LNCaP clone FGC (cell line): Measurements from ENCODE around the gene FCF1.
"Not testable (repeated sequence)": the region's sequence is repeated elsewhere in the genome, so short reads cannot be mapped to it uniquely, and the experiment has no call there.

ENCODE experiments used
- DNase-seq: peaks from one replicate; pipeline ENCODE4 v3.0.0-alpha.2; 2011; ENCODE audit warnings: low read depth
- H3K4me3 ChIP-seq: 2 replicates; pipeline ENCODE4 v1.5.1; 2011; ENCODE audit warnings: mild to moderate bottlenecking, low read depth, low read length, control low read depth
- TF ChIP-seq, protein P1 (sequence below): IDR thresholded peaks from 2 replicates; pipeline ENCODE4 v1.5.1; 2012; ENCODE audit warnings: mild to moderate bottlenecking; ENCODE audit not compliant: control insufficient read depth, insufficient read depth; ENCODE audit errors: extremely low read depth

FCF1 gene

DNA sequence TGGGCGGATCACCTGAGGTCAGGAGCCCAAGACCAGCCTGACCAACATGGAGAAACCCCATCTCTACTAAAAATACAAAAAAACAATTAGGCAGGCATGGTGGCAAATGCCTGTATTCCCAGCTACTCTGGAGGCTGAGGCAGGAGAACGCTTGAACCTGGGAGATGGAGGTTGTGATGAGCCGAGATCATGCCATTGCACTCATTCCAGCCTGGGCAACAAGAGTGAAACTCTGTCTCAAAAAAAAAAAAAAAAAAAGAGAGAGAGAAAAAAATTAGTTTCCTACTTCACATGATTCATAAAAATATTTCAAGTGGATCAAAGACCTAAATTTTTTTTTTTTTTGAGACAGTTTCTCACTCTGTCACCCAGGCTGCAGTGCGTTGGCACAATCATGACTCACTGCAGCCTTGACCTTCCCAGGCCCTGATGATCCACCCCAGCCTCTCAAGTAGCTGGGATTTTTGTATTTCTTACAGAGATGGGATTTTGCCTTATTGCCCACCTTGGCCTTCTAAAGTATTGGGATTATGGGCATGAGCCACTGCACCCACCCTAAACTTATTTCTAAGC is 24.9 kb downstream of the FCF1 start:
- TF ChIP-seq, protein P1, sequence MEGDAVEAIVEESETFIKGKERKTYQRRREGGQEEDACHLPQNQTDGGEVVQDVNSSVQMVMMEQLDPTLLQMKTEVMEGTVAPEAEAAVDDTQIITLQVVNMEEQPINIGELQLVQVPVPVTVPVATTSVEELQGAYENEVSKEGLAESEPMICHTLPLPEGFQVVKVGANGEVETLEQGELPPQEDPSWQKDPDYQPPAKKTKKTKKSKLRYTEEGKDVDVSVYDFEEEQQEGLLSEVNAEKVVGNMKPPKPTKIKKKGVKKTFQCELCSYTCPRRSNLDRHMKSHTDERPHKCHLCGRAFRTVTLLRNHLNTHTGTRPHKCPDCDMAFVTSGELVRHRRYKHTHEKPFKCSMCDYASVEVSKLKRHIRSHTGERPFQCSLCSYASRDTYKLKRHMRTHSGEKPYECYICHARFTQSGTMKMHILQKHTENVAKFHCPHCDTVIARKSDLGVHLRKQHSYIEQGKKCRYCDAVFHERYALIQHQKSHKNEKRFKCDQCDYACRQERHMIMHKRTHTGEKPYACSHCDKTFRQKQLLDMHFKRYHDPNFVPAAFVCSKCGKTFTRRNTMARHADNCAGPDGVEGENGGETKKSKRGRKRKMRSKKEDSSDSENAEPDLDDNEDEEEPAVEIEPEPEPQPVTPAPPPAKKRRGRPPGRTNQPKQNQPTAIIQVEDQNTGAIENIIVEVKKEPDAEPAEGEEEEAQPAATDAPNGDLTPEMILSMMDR = no peak
- no peak for DNase-seq
- H3K4me3 ChIP-seq = no peak overlapping the region

DNA sequence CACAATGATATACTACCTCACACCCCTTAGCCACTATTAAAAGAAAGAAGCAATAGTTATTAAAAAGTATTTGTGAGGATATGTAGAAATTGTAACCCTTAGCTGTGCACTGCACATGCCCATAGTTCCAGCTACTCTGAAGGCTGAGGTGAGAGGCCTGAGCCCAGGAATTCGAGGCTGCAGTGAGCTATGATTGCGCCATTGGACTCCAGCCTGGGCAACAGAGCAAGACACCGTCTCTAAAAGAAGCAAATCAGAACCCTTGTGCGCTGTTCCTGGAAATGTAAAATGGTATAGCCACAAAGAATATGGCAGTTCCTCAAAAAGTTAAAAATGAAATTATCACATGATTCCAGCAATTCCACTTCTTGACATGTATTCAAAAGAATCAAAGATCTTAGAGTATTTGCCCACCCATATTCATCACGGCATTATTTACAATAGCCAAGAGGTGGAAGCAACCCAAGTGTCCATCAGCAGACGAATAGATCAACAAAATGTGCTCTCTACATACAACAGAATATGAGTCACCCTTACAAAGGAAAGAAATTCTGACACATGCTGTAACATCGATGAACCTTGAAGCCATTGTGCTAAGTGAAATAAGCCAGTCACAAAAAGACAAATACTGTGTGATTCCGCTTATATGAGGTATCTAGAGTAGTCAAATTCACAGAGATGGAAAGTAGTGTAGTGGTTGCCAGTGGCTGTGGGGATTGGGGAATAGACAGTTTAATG is 26.5 kb downstream of the FCF1 start:
- no peak overlapping the region for H3K4me3 ChIP-seq
- TF ChIP-seq, protein P1 = no peak
- no peak for DNase-seq

DNA sequence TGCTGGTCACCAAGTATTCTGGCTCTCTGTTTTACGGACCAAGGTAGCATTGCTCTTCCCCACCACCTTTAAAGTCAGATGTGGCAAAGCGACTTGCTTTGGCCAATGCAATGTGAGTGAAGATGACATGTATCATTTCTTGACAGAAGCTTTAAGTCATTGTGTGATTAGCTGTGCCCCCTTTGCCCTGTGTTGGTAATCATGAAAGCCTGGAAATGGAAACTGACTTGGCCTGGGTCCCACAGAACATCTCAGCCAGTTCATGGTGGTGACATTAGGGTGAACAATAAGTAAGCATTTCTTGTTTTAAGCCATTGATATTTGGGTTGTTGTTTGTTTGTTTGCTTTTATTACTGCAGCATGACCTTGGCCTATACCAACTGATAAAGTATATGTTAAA is 34.3 kb downstream of the FCF1 start:
- DNase-seq = no peak
- H3K4me3 ChIP-seq = no peak overlapping the region
- TF ChIP-seq, protein P1 = no peak

DNA sequence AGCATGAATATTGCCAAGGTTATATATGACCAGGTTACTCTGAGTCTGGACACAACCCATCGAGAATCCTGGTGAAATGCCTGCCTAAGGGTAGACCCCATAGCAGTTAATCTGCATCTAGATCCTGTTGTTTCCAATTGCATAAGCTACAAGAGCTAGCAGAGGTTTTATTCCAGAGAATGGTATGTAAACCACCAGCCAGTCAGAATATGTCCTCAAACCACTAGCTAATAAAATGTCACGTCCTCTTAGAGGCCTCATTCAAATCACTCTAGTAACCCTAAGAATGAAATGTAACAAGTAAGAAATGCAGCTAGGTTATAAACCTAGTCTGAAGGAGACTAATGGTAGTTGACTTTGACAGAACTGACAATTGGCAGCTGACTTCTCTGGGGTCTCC is 41.2 kb downstream of the FCF1 start:
- H3K4me3 ChIP-seq = no peak overlapping the region
- TF ChIP-seq, protein P1 = no peak
- DNase-seq = no peak

DNA sequence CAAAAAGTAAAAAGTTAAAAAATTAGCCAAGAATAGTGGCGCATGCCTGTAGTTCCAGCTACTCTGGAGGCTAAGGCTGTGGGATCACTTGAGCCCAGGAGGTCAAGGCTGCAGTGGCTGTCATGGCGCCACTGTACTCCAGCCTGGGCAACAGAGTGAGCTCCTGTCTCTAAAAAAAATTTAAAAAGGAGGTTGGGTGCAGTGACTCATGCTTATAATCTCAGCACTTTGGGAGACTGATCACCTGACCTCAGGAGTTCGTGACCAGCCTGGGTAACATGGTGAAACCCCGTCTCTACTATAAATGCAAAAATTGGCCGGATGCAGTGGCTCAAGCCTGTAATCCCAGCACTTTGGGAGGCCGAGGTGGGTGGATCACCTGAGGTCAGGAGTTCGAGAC is 42.0 kb downstream of the FCF1 start:
- no peak for DNase-seq
- TF ChIP-seq, protein P1 = no peak
- no peak overlapping the region for H3K4me3 ChIP-seq

DNA sequence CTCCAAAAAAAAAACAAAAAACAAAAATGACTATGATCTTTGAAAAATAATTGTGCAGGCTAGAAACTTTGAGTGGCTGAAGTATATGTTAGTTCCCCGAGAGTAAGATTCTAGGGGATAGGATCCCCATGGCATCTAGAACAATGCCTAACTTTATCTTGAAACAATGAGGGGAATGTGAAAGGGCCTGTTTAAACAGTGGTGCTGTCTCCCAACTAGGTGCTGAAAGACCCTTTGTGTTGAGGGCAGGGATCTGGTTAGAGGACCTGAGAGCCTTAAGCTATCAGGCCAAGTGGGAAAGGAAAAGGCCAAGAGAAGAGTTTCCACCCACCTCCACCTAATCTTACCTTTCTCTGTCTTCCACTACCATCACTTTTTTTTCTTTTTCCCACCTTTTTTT is 43.4 kb downstream of the FCF1 start:
- DNase-seq = no peak
- H3K4me3 ChIP-seq = no peak overlapping the region
- TF ChIP-seq, protein P1 = no peak

DNA sequence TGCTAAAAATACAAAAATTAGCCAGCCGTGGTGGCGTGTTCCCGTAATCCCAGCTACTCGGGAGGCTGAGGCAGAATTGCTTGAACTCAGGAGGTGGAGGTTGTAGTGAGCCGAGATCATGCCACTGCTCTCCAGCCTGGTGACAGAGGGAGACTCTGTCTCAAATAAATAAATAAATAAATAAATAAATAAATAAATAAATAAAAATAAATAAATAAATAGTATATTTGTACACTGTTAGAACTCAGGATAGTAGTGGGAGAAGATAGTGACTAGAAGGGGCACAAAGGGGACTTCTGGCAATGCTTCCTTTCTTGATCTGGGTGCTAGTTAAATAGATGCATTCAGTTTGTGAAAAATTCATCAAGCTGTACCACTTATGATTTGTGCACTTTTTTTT is 45.6 kb downstream of the FCF1 start:
- not testable (repeated sequence) for DNase-seq, H3K4me3 ChIP-seq
